Subcutaneous abdominal adipose tissue (tissue), 5 donors: ENCODE data around the gene LMCD1.

Source experiments
- H3K27ac ChIP-seq: one replicate; pipeline ENCODE4 v1.7.0; 2013; ENCODE audit warnings: low read depth, mild to moderate bottlenecking, inconsistent platforms, low read length, moderate library complexity
- H3K27me3 ChIP-seq, 5 donors: one replicate each; pipeline ENCODE4 v1.7.0; 2013; ENCODE audit warnings: low read length in 5 of 5, inconsistent platforms in 1 of 5; ENCODE audit not compliant: control insufficient read depth in 5 of 5, insufficient read depth in 4 of 5
- H3K36me3 ChIP-seq, 5 donors: one replicate each; pipeline ENCODE4 v1.7.0; 2013; ENCODE audit warnings: low read length in 5 of 5; ENCODE audit not compliant: control insufficient read depth in 5 of 5, insufficient read depth in 5 of 5
- H3K4me1 ChIP-seq, 5 donors: one replicate each; pipeline ENCODE4 v1.7.0; 2013; ENCODE audit warnings: low read length in 5 of 5, mild to moderate bottlenecking in 3 of 5, moderate library complexity in 1 of 5; ENCODE audit not compliant: control insufficient read depth in 5 of 5, insufficient read depth in 5 of 5
- H3K4me3 ChIP-seq, 5 donors: one replicate each; pipeline ENCODE4 v1.7.0; 2013; ENCODE audit warnings: low read length in 5 of 5, low read depth in 1 of 5
- H3K9ac ChIP-seq, 5 donors: one replicate each; pipeline ENCODE4 v1.7.0; 2013; ENCODE audit warnings: low read length in 5 of 5, mild to moderate bottlenecking in 4 of 5, moderate library complexity in 3 of 5
- H3K9me3 ChIP-seq, 5 donors: one replicate each; pipeline ENCODE4 v1.7.0; 2013; ENCODE audit warnings: low read length in 5 of 5; ENCODE audit not compliant: control insufficient read depth in 5 of 5
- donor health status: healthy.
- donor health status: healthy.
- donor health status: healthy.
- donor health status: healthy.
- donor health status: healthy.

The LMCD1 gene

DNA sequence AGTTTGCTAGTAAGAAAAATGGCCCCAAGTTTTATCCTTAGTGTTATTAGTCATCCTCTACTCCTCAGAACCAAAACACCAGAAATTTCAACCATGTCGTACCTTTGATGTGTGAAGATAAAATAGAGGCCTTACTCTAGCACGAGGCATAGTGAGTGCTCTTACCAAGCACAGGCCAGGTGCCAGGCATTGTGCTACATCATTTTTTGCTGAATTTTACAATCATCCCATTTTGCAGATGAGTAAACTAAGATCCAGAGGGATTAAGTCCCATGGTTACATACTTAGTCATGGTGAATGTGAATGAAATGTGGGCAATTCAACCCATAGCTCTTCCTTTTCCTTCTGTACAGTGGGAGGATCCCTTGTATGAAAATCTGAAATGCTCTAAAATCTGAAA is 15.2 kb downstream of the LMCD1 start:
- Histone ChIP-seq H3K4me3 (no peak overlapping the region), H3K9ac (no peak overlapping the region), H3K4me1 (peaks cover 0 to 57% (median 14%) of the 10 kb centered on the region in 5 donors), H3K27ac (no peak overlapping the region), H3K9me3 (no peaks in the 10 kb centered on the region), H3K27me3 (no peaks in the 10 kb centered on the region), H3K36me3 (peaks cover 15 to 34% (median 20%) of the 10 kb centered on the region in 5 donors)

DNA sequence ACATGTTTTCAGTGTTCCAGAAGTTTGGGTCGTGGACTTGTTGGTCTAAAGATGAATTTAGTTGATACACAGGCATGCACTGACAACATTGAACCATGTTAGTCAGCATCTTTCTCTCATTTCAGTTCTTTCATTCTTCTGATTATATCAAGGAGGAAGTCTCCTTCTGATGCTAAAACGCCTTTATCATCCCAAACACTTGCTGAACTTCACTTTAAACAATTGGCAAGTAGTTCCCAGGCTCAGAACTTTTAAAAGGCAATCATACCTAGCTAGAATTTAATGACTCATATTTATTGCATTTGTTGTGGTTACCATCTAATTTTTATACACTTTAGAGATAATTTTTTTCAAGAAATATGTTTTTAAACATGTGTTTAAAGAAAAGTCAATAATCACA is 15.9 kb downstream of the LMCD1 start:
- Histone ChIP-seq H3K9ac (no peak overlapping the region), H3K4me1 (peaks cover 0 to 62% (median 14%) of the 10 kb centered on the region in 5 donors), H3K9me3 (no peaks in the 10 kb centered on the region), H3K27ac (no peak overlapping the region), H3K27me3 (no peaks in the 10 kb centered on the region), H3K36me3 (peaks cover 13 to 34% (median 20%) of the 10 kb centered on the region in 5 donors), H3K4me3 (no peak overlapping the region)

DNA sequence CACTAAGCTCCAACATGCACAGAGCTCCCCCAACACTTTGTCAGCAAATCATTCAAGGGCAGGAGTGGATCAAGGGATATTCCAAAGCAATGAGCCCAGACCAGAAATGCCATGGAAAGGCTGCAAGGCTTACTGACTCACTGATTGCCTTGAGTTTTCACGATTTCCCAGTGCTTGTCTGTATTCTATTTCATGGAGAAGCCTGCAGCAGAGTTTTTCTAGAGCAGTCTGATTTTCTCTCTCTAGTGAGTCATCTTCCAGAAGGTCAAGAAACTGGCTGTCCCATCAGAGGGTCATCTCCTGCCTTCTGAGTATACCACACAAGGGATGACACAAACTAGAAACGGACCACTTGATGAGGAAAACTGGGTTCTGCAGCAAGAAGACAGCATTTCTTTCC is 16.5 kb downstream of the LMCD1 start:
- no peaks in the 10 kb centered on the region for H3K9me3 ChIP-seq
- H3K27me3 ChIP-seq, result no peaks in the 10 kb centered on the region
- H3K9ac ChIP-seq, result no peak overlapping the region
- no peak overlapping the region for H3K27ac ChIP-seq
- peaks cover 13 to 34% (median 17%) of the 10 kb centered on the region in 5 donors for H3K36me3 ChIP-seq
- no peak overlapping the region for H3K4me3 ChIP-seq
- H3K4me1 ChIP-seq, result peaks cover 0 to 66% (median 15%) of the 10 kb centered on the region in 5 donors

DNA sequence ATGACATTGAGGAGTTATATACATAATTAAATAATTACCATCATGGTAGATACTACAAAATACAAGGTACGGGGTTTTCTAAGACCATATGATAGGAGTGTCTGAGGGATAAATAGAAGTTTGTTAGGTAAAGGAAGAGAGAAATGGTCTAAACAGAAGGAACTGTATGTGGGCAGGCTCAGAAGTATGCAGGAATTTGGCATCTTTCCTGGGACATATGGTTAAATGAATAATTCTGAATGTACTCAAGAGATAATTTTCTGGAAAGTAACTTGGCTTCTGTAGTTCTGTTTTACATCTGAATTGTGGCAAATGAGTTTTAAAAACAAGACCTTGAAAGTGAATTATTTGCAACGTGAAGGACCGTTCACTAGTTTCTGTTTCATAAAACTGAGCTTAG is 17.5 kb downstream of the LMCD1 start:
- H3K27ac ChIP-seq, result no peak overlapping the region
- H3K27me3 ChIP-seq, result no peaks in the 10 kb centered on the region
- no peak overlapping the region for H3K4me3 ChIP-seq
- H3K4me1 ChIP-seq, result peaks cover 0 to 74% (median 25%) of the 10 kb centered on the region in 5 donors
- H3K9ac ChIP-seq, result no peak overlapping the region
- H3K9me3 ChIP-seq, result no peaks in the 10 kb centered on the region
- peaks cover 7 to 32% (median 17%) of the 10 kb centered on the region in 5 donors for H3K36me3 ChIP-seq

DNA sequence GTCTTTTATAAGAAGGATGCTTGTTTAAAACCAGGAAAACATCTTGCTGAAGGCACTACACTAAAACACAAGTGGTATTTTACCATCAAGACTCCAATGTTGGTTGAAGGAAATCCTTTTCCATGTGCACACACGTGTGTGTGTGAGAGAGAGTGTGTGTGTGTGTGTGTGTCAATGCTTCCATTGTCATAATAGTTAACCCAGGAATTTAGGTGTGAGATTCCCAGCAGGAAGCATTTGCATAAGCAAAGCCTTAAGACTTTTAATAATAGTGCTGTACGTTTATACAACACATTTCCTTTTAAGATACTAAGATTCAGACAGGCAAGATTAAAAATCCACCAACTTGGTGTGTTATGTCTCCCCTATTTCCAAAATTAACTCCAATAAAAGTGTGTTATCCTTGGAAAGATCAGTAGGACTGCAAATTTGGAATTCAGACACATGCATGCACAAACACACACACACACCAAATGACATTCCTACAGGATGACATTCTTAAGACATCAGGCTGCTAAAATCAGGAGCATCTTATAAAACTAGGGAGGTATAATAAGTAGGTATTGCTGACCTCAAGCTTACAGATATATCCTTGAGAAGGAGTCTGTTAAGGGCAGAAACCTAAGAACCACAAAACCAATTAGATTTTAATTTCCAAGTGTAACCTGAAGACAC is 18.3 kb downstream of the LMCD1 start:
- Histone ChIP-seq H3K4me3 (no peak overlapping the region), H3K9ac (no peak overlapping the region), H3K36me3 (peaks cover 4 to 31% (median 14%) of the 10 kb centered on the region in 5 donors), H3K27me3 (no peaks in the 10 kb centered on the region), H3K4me1 (peaks cover 0 to 79% (median 31%) of the 10 kb centered on the region in 5 donors), H3K27ac (peak overlapping the region; percentile 13), H3K9me3 (no peaks in the 10 kb centered on the region)

DNA sequence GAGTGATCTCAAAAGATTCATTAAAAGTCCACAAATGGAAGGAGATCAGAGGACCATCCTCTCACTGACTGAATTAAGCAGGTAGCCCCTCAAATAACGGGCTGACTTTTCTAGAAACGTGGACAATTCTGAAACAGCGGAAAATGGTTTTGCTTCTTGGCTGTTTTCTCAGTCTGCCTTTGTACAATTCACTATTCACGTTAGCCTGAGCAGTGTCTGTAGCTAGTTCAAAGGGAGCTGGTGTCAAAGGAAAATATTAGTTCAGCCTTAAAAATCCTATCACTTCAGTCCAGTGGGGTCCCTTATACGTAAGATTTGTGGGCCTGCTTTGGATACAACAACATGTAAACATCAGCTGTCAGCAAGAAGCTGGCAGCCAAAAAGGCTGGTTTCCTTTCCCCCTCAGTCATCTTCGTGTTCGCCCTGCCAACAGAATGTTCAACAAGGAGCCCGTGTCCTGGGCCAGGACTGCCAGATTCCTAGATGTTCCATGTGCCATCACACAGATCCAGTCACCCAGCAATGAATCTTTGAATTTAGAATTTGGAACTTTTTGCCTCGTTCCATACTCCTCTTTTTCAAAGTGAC is 19.3 kb downstream of the LMCD1 start:
- Histone ChIP-seq H3K27ac (peak overlapping the region; percentile 13), H3K27me3 (no peaks in the 10 kb centered on the region), H3K36me3 (peaks cover 4 to 24% (median 12%) of the 10 kb centered on the region in 5 donors), H3K4me3 (no peak overlapping the region), H3K9ac (no peak overlapping the region), H3K4me1 (peaks cover 2 to 80% (median 37%) of the 10 kb centered on the region in 5 donors), H3K9me3 (no peaks in the 10 kb centered on the region)

DNA sequence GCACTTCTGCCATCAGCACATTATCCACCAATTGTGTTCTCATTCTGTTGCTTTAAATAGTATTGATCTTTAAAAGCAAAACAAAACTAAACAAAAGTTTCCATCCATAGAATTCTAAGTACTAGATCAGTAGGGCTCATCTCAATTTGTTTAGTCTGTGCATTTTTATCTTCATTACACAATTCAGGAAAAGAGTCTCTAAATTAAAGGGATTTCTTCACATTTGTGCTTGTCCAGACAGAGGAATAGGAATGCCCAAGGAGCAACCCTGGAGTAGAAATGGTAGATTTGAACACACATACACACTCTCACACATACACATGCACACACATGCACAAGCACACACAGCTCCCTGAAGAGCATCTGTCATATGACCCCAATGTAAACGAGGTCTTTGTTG is 21.4 kb downstream of the LMCD1 start:
- H3K9me3 ChIP-seq, result no peaks in the 10 kb centered on the region
- peaks cover 4 to 82% (median 36%) of the 10 kb centered on the region in 5 donors for H3K4me1 ChIP-seq
- no peak overlapping the region for H3K9ac ChIP-seq
- H3K27me3 ChIP-seq, result no peaks in the 10 kb centered on the region
- no peak overlapping the region for H3K4me3 ChIP-seq
- H3K36me3 ChIP-seq, result peaks cover 0 to 23% (median 10%) of the 10 kb centered on the region in 5 donors
- H3K27ac ChIP-seq, result no peak overlapping the region

DNA sequence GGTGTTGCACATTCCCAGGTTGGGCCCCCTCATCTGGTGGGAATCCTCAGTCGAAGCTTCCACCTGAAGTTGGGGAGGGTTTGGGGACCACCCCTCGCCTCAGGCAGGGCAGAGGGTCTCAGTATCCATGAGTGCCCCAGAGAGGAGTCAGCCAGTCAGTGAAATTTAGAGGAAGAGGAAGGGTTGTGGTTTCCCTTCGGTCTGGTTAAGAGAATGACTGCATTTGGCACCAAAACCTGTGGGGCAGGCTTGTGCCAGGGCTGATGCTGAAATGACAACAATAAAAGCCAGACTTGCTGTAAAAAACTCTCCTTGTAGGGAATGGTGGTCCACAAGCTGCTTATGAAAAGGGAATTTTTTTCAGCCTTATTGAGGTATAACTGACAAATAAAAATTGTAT is 22.6 kb downstream of the LMCD1 start:
- no peaks in the 10 kb centered on the region for H3K9me3 ChIP-seq
- no peaks in the 10 kb centered on the region for H3K27me3 ChIP-seq
- peaks cover 11 to 82% (median 48%) of the 10 kb centered on the region in 5 donors for H3K4me1 ChIP-seq
- no peak overlapping the region for H3K9ac ChIP-seq
- H3K4me3 ChIP-seq, result no peak overlapping the region
- peaks cover 0 to 22% (median 8%) of the 10 kb centered on the region in 5 donors for H3K36me3 ChIP-seq
- peak overlapping the region; percentile 65 for H3K27ac ChIP-seq

DNA sequence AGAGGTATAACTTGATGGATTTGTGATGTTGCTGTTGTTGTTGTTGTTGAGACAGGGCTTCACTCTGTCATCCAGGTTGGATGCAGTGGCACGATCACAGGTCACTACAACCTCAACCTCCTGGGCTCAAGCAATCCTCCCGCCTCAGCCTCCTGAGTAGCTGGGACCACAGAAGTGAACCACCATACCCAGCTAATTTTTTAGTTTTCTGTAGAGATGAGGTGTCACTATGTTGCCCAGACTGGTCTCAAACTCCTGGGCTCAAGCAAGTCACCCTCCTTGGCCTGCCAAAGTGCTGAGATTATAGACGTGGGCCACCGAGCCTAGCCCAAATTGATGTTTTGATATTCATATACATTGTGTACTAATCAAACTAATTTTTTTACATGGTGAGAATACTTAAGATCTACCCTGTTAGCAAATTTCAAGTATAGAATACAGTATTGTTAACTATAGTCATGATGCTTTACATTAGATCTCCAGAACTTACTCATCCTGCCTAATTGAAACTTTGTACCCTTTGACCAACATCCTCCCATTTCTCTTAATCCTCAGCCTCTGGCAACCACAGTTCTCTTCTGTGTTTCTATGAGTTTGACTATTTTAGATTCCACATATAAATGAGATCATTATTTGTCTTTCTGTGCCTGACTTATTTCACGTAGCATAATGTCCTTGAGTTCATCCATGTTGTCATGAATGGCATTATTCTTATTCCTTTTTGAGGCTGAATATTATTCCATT is 23.2 kb downstream of the LMCD1 start:
- Histone ChIP-seq H3K4me3 (no peak overlapping the region), H3K36me3 (peaks cover 0 to 22% (median 8%) of the 10 kb centered on the region in 5 donors), H3K27me3 (no peaks in the 10 kb centered on the region), H3K9ac (no peak overlapping the region), H3K4me1 (peaks cover 12 to 82% (median 54%) of the 10 kb centered on the region in 5 donors), H3K27ac (peak overlapping the region; percentile 65), H3K9me3 (no peaks in the 10 kb centered on the region)

DNA sequence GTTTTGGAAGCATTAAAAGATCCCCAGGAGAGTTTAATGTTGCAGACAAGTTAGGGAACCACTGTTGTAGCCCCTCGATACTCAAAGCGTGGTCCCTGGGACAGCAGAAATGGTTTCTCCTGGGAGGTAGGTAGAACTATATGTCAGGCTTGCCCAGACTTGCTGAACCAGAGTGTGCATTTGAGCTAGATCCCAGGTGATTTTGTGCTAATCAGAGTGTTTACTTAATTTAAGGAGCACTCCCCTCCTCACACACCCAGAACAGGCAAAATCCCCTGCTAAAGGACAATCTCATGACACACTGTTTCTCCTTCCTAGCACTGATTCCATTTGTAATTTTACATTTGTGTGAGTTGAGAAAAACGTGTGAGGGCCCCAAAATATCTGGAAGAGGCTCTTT is 24.3 kb downstream of the LMCD1 start:
- Histone ChIP-seq H3K27me3 (no peaks in the 10 kb centered on the region), H3K9ac (no peak overlapping the region), H3K27ac (peak overlapping the region; percentile 65), H3K4me3 (no peak overlapping the region), H3K36me3 (peaks cover 4 to 22% (median 12%) of the 10 kb centered on the region in 5 donors), H3K4me1 (peaks cover 12 to 82% (median 65%) of the 10 kb centered on the region in 5 donors), H3K9me3 (no peaks in the 10 kb centered on the region)
